DMS153 treated with DMSO at 0.1 percent for 48 hours (cell line): Measurements from ENCODE around the gene CDH1.

Experiments used
- DNase-seq: peaks from one replicate; lab custom pipeline; 2025; ENCODE audit not compliant: unreplicated experiment; lab: John Stamatoyannopoulos, UW

Gene CDH1

DNA sequence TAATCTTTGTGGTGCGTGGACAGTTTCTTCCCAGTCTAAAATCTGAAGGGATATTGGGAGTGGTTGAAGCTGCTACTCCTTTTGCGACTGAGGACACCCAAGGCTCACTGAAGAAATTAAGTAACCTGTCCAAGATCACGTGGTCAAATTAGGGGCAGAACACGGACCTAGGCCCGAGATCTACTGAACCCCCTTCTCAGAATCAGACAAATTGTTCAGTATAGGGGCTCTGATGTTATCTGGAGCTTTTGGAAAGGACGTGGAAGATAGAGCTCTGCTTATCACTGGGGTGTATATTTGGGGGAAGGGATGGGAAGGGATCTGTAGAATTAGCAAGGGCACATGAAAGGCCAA lies 107.1 kb downstream of the CDH1 start:
- no peak for DNase-seq

DNA sequence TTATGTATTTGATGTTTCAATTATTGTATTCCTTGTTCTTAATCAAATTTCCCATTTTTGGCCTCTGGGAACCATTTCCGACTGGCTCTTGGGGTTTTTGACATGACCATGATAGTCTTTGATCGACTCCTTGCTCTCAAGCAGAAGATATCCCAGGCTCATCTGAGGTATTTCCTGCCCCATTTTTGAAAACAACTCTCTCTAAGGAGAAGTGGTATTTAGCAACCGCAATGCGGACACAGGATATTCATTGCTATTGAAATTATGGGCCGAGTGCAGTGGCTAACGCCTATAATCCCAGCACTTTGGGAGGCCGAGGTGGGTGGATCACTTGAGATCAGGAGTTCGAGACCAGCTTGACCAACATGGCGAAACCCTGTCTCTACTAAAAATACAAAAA lies 111.7 kb downstream of the CDH1 start:
- DNase-seq, result no peak

DNA sequence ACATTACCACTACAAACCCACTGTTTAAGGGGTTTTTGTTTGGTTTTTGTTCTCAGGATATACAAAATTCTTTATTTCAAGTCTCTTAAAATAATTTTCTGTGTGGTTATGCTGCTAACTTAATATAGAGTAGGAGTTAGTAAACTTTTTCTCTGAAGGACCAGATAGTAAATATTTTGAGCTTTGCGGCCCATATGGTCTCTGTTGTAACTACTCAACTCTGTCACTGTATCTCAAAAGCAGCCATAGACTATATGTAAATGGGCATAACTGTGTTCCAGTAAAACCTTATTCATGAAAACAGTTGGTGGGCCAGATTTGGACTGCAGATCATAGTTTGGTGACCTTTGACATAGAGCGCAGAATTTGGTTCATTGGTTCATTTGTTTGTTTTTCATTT lies 113.4 kb downstream of the CDH1 start:
- DNase-seq, result no peak

DNA sequence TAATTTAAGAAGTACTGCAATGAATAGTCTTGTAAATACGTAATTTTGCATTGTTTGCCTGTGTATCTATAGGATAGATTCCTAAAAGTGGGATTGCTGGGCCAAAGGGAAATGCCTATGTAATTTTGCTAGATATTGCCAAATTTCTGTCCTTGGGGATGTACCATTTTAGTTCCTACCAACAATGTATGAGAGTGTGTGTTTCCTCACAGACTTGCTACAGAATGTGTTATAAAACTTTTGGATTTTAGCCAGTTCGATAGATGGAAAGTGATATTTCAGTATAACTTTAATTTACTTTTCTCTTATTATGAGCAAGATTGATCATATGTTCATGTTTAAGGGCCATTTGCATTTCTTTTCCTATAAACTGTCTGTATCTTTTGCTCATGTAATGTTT lies 114.5 kb downstream of the CDH1 start:
- no peak for DNase-seq

DNA sequence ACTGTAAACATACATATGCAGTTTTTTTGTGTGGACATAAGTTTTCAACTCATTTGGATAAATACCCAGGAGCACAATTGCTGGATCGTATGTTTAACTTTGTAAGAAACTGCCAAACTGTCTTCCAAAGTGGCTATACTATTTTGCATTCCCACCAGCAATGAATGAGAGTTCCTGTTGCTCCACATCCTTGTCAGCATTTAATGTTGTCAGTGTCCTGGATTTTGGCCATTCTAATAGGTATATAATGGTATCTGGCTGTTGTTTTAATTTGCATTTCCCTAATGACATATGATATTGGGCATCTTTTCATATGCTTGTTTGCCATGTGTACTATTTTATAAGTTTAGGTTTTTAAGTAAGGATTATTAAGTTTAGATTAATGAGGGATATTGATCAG lies 120.4 kb downstream of the CDH1 start:
- no peak for DNase-seq

DNA sequence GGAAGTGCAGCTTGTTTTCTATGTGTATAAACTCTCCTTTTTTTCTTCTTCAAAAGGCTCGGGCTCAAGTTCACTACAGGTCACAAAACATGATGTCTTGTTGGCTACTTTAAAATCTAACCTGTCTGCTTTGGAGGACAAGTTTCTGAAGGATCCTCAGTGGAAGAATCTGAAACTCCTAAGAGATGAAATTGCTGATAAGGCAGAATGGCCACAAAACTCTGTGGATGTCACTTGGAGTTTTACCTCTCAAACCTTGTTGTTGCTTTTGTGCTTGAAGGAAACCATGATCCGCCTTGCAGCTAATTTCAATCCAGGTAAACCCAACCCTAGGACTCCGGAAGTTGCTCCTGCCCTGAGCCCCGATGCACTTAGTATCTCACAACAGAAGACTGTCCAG lies 122.7 kb downstream of the CDH1 start:
- no peak for DNase-seq

DNA sequence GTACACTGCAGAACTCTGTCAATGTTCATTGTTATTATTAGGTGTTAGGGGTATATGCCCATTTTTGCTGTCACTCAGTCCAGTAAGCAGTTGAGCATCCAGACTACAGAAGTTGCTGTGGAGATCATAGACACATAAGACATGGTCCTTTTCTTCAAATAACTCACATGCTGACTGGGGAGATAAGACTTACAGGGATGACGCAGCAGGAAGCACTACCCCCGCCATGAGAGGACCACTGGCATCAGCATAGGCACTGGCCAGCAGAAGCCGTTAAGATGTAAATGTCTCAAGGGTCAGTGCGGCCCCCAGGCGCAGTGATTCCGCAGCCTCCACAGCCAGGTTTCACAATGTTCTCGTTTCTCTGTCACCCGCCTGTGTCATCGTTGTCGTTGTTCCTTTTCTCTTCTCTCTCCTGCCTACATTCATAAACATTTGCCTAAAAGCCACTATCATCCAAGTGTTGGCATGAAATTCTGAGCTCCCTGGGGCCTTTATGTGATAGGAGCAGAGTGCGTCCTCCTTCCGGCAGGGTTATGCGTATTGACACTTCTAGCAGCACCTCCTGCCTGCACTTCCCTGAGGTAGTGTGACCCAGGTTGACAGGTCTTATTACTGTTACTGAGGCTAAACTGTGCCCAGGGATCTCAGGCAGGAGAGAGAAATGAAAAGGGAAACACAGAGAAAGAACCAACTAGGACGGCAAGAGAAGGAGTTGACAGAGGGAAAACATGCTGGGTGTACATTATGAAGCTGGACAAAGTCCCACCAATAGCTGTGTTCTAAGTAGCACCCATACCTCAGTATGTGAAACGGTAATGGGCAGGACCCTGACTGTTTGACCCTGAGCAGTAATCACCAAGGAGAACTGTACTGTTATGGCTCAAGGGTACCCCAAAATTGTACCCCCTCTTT lies 124.1 kb downstream of the CDH1 start:
- no peak for DNase-seq

DNA sequence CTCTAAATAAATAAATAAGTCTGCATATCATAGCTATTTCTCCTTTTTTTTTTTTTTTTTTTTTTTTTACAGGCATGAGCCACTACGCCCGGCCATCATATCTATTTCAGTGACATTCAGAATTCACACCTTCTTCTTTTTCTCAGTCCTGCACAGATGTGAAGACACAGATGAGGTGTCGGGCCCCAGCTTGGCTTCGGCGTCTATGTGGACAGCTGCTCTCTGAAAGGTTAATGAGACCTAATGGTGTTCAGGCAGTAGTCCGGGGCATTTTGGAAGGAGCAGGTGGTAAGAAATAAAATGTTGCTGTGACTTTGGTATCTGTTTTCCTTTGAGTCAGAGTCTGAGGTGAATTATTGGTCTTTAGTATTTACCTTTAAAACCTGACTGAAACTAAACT lies 129.8 kb downstream of the CDH1 start:
- no peak for DNase-seq

DNA sequence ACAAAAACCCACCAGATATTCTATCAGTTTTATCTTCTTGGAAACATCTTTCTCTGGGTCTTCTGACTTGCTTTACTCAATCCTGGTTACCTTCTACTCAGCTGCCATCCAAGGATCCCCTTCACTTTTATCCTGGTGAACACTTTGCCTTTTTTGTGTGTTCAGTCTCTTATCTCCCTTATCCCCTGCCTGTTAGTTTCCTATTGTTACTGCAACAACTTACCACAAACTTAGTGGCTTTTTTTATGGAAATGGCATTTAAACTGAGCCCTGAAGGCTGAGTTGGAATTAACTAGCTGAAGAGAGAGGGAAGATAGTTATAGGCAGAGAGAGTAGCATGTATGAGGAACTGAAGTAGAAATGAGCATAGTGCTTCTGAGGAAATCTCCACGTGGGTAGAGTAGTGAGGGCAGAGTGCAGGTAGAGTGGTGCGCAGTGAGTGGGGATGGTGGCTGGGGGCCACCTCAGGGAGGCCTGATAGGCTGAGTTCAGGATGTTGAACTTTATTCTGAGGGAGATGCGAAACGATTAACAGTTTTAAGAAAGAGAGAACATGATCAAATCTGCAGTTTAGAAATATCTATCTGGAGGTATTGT lies 132.5 kb downstream of the CDH1 start:
- DNase-seq, result no peak

DNA sequence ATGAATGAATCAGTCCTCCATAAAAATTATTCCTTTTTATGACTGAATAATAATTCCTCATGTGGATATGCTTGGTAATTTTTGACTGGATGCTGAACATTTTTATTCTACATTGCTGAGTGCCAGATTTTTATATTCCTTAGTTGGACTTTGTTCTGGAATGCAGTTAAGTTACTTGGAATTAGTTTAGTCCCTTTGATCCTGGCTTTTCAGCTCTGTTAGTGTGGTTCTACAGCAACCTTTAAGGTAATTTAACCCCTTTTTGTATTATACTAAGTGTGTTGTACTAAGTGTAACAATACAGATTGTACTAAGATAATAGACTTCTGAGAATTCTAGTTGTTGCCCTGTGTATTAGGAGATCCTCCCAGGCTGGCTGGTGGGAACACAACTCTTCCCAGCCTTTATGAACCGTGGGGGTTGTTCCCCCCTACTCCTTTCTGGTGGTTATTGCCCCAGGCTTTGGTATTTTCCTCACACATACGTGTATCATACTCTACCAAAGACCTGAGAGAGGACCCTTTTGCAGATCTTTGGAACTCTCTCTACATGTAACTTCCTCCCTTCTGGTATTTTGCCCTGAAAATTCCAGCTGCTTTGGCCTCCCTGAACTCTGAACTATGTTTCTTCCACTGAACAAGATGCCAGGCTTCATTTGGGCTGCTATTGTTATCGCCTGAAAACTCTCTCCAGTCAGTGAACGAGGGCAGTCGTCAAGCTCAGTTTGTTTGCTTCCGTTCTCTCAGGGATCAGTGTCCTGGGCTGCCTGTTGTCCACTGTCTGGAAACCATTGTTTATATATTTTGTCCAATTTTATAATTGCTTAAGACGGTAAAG lies 136.8 kb downstream of the CDH1 start:
- DNase-seq, result no peak

DNA sequence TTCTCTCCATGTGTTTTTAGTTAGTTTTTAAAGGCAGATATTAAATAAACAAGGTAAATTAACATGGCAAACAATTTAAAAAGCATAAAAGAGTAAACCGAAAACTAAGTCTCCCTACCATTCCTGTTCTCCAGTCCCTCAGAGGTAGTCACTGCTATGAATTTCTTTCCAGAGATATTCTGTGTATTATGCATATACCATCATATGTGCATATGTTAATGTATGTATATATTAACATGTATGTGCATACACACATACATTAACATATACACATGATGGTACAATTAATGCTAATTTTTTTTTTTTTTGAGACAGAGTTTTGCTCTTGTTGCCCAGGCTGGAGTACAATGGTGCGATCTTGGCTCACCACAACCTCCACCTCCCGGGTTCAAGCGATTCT lies 138.8 kb downstream of the CDH1 start:
- no peak for DNase-seq

DNA sequence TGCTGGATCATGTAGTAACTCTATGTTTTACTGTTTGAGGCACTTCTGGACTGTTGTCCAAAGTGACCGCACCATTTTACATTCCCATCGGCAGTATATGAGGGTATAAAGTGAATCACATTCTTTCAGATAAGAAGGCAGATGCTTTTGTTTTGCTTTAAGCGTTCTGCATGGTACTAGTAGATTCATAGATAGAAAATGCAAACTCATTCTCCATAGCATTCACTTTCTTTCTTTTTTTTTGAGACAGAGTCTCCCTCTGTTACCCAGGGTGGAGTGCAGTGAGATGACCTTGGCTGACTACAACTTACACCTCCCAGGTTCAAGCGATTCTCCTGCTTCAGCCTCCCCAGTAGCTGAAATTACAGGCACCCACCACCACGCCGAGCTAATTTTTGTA lies 146.6 kb downstream of the CDH1 start:
- DNase-seq, result no peak

DNA sequence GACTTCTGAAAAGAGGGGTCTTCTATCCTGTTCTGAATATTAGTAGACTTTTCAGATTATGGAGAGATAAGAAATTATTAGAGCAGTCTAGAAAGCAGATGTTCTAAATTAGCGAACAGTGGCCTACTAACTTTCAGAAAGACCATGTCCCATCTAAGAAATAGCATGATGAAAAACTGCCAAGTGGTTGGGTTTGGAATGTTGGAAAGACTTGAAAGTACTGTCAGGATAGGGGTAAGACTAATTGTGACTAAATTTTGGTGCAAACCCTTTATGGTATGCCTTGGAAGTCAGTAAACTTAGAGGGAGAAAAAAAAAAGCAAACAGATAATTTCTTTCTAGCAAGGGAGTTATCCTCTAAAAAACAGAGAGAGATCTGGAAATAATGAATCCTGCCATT lies 147.3 kb downstream of the CDH1 start:
- no peak for DNase-seq
